Hippocampal formation (tissue), 2 donors: ENCODE data around the gene TBC1D10A.
"Not testable (repeated sequence)": the region's sequence is repeated elsewhere in the genome, so short reads cannot be mapped to it uniquely, and the experiment has no call there.

ENCODE experiments used
- DNase-seq, 2 donors: peaks; one replicate each; lab custom pipeline; 2025; lab: John Stamatoyannopoulos, UW

The TBC1D10A gene

DNA sequence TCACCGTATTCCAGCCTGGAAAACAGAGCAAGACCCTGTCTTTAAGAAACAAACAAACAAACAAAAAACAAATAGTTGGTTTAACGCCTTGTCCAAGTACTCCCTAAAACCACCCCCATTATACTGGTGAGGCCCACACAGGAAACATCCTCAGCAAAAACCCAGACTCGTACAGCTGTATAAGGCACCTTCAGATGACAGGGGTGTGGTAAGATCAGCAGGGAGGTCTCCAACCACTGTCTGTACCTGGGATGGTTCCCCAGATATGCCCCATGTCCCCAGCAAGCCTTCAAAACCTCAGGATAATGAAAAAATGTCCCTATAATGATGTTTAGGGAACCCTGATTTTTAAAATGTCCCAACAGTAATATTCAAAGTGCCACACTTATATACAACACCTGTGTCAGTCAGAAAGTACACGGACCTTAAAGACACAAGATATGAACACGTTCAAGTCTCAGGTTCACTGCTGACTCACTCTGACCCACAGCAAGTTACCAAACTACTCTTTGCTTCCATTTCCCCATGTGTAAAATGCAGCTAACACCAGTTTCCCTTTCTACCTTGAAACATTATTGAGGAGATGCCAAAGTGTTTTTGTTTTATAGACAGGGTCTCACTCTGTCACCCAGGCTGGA is 20.6 kb upstream of the TBC1D10A start:
- no peak for DNase-seq

DNA sequence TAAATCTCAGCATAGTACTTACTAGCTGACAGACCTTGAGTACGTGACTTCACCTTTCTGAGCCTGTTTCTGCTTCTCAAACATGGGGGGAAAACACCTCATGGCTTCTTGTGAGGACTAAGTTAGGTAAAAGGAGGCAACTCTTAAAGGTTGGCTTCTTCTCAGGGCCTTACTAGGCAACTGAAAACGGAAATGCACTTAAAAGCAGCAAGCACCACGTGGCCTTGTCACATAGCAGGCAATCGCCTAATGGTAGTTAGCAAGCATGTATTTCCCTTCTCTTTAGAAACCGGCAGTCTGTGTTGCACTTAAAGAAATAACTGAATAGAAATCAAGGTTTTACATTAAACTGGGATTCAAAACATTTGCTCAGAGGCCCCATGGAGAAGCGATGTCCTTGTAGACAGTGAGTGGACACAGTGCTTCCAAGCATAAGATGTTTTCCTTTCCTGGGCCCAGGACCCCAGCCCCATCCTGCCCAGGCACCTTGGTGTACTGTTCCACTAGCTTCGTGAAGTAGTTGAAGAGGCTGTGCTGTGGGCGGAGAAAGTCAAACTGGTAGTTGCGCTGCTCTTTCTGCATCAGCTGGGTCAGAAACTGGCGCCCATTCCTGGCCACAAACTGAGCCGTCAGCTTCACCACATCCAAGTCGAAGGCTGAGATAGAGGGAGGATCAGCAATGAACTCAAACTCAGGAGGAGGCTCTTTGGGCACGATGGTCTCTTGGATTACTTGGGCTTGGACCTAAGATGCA is 17.9 kb upstream of the TBC1D10A start:
- no peak for DNase-seq

DNA sequence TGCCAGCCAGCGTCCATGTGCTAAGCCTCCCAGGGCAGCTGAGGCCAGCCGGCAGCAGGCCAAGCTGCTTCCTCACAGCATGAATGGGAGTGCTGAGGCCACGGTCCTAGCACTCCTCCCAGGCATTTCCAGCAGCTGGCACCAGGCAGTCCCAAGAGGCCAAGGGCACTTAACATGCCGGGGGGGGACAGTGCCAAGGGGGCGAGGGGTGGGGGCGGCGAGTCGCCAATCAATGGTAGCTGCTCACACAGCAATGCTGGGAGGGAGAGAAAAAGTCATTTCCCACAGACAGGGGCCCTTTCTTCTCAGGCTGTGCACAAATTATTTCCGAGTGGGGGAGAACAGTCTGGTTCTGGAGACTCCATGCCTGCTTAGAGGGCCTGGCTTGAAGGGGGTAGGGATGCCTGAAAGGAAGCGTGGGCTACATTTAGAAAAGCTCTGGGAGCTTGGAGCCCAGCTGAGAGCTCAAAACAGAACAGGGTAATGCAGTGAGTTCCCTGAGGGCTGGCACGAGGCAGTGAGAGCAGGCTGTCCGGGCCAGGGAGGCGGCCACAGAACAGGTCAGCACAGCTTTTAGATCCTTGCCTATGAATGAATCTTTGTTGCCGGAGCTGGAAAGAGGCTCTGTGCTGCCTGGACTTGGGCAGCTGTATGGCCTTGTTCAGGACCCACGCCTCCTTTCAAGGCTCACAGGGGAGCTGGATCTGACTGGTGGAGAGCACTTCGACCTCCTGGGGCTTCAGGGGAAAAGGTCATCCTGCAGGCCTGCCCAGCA is 14.4 kb upstream of the TBC1D10A start:
- peak; percentile 80 to 89 for DNase-seq

DNA sequence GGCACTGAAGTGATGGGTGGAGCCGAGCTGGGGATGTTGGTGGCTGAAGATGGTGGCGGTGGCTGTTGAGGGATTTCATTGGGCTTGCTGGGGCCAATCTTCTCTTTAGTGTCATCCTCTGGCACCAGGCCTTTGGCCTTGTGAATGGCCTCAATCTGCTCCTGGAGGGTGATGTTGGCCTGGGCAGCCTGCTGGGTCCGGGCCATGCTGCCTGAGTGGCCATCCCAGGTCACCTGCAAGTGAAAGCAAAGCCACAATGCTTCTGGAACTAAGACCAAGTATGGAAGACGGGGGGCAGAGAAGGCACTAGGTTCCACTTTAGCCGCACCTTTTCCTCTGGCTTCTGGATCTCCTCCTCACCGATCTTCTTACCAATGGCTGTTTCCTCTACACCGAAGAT is 12.1 kb upstream of the TBC1D10A start:
- DNase-seq: no peak

DNA sequence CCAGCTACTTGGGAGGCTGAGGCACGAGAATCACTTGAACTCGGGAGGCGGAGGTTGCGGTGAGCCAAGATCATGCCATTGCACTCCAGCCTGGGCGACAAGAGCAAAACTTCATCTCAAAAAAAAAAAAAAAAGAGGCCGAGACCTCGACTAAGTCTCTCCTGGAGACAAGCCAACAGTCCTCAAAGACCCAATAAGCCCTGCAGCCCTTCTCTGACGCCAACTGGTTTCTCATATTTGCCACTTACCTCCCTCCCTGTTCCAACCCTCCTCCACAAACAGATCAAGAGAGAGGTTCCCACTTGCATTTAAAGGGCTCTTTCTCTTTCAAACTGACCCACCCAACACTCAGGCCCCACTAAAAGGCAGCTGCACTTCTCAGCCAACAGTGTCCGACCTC is 11.6 kb upstream of the TBC1D10A start:
- DNase-seq: not testable (repeated sequence)

DNA sequence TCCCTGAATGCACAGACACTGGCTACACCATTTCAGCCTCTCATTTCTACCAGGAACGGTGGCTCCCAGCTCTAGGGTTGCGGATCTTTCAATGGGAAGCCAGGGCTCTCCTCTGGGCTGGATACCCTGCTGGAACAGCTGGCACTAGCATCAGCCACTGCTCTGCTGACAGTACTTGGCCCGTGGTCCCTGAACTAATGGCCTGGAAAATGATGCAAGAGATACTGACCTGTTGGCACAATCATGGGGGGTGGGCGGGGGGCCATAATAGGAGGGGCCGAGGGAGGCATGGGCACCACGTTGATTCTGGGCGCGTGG is 10.7 kb upstream of the TBC1D10A start:
- DNase-seq: no peak

DNA sequence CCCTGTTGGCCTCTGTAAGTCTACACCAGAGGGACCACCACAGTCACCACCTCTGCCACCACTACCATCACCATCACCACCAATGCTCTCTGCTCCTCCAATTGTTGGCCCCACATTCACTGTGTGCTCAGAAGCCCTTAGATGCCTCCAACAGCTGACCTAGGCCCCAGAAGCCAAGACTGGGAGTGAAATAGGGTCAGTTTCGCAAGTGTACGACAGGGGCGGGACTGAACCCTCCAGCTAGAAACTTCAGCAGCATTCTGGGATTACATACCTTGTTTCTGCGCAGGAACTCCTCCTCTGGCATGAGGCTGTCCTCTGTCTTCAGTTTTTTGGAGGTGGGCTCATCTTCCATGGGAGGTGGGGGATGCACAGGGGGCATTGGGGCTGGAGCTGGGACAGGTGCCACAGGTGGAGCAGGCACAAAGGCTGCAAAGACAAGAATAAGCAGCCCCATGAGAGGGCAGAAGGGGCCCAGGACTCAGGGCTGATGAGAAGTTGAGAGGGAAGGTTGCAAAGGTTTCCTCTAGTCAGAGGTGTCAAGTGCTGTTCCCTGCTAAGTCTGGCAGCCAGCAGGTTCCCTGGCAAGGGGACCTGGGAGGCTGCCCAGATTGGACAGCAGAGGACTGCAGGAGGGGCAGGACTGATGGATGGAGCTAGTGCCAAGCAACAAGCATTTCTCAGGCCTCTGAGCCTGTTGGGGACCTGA is 10.2 kb upstream of the TBC1D10A start:
- DNase-seq: peak in 1 of 2 donors; percentile 25

DNA sequence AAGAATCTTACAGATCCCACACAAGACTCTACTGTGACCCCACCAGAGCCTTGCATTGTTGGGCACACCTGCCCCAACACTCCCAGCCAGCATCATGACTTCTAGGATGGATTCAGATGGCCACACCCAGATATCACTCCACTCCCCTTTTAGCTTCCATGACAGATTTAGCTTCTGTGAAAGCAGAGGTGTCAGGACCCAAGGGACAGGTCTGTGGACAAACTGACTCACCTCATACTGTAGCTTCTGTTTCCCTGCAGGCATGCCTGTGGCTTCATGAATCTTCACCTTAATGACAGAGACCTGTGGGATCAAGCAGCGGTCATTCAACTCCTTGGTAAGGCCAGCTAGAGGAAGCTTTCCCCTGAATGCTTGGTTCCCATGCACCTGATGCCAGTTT is 8.5 kb upstream of the TBC1D10A start:
- DNase-seq: no peak

DNA sequence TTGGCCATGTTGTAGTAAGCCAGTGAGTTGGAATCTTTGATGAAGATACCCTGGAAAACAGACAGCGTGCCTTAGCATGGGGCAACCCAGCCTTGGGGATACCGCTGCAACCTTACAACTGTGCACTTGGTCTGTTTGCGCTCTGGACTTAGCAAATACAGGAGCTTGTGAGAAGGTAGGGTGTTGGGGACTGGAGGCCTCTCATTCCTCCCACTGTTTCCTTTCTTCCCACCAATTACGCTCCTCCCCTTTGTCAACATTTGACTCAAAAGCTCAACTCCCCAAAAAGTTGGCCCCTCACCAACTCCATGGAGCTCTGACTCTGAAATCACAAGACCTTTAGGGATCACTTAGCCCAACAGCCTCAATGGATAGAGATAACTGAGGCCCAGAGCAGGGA is 7.9 kb upstream of the TBC1D10A start:
- no peak for DNase-seq

DNA sequence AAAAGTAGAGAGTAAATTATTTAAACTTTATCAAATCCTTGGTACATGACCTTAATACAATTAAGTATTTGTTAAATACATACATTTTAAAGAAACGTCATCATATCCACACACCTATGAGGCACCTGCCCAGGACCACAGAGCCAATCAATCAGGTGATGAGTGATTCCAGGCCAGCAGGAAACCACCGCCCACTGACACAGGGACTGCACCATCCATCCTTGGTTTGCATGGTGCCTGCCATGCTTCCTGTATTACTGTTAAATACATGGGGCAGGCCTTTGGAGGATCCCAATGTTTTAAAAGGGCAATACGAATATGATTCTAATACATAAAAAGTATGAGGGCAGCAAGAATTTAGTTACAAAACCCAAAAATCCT is 7.0 kb upstream of the TBC1D10A start:
- no peak for DNase-seq

DNA sequence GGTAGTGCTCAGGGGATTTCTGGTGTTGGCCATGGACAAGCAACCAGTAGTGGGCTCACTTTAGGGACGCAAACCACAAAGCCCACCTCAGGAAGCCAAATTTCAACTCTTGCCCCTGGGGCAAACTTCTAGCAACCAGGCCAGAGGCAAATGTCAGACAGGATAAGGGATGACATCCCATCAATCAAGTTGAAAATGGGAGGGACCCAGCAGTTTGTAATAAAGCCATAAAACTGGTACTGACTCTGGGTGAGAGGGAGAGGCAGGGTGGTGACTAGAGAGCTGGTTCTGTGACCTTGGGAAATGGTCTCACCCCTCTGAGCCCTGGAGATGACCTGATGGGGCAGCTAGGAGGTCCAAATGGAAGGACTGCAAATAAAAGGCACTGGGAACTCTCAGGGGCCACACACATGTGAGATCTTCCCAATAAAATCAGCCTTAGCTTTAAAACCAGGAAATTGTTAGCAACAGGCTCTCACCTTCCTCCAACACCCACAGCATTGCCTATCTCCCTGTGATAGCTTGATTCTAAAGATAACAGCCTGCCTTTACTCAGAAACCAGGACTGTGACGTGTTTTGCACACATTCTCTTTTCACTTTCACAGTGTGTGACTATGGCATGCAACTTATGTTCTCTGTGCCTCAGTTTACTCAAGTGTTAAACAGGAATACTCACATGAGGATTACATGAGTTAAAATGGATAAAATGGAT is 6.4 kb upstream of the TBC1D10A start:
- DNase-seq: no peak

DNA sequence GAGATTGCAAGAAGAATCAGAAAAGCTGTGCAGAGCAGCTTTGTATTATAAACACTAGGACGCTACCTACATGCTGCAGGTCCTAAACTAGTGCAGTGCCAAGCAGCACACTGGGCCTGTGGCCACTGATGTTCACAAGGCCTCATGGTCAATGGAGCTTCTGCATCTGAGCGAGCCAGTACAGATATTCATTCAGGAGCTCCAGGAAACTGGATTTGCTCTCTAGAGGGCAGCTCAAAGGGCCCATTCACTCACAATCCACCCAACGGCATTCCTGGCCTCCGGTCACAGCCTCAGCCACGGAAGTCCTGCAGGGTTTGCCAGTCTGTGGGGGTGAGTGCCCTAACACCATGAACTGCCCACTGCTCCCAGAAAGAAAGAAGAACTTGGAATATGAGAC is 5.8 kb upstream of the TBC1D10A start:
- DNase-seq: peak; percentile 35 to 36

DNA sequence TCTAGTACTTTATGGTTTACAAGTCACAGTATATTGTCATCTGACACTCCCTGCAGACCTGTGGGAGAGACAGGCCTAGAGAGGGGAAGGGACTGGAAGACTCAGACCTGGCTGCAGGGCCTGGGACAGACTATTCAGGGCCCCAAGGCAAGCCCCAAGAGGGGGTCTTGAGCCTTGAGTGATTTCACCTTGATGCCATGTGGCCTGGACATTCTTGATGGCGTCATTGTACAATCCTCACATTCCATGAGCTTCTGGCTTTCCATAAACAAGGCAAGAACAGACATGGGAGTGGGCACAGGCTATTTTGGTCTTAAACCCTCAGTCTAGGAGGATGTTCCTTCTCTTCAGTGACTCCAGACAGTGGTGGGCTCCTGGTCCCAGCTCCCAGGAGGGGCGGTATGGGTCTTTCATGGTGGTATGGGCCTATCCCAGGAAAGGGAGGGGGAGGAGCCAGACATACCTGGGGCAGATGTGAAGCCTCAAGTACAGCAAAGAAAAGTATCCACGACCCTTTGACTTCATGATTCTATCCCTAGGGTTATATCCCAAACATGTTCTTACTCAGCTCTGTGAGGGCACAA is 1.8 kb upstream of the TBC1D10A start:
- no peak for DNase-seq

DNA sequence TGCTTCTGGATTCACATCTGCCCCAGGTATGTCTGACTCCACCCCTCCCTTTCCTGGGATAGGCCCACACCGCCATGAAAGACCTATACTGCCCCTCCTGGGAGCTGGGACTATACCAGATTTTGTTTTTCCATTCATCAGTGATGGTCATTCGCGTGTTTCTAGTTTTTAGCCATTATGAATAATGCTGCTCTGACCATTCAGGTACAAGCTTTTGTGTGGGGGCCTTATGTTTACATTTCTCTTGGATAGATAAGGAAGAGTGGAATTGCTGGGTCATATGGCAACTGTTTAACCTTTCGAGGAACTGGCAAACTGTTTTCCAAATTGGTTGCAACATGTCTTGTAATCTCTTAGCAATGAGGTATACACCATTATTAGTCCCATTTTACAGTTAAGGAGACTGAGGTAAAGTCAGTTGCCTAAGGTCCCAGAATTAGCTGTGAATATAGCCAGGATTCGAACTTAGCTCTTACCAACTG is 1.2 kb upstream of the TBC1D10A start:
- DNase-seq: no peak

DNA sequence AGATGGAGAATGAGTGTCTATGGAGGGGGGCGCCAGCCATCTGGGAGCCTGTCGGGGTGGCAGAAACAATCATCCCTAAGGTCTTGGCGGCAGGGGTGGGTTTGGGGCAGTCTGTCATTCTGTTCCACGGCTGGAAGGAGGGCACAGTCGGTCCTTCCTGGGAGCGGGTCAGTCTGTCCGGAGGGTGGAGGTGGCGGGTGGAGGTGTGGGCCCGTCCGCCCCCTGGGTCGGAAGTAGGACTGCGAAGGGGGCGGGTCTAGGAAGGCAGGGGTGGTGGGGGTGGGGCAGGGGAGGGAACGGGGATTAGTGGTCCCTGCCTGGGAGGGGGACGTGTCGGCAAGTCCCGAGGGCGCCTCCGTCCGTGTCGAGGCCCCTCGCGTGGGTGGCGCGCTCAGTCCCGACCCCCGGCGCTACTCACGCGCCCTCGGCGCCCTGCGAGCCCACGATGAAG is 461 bp downstream of the TBC1D10A start:
- DNase-seq: no peak

DNA sequence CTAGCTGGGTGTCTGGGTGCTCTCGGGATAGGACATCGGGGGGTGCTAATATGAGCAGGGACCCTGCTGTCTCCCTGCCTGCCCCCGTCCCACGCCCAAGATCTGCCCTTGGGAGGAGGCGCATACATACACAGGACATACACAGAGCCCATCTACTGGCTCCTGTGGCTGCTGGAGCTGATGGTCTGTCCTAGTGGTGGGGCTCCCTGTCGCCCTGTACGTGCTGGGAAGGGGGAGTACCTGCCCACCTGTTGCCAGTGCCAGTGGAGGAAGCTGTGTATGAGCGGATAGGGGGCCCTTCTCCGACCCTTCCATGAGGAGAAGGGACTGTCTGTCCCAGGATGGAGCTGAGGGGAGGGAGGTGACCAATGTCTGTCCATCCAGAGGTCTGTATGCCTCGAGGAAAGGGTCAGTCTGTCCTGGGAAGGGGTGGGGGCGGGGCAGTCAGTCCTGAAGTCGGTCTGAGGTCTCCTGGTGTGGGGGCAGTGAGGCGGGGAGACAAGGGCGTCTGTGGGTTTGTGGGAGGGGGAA is 952 bp downstream of the TBC1D10A start:
- no peak for DNase-seq

DNA sequence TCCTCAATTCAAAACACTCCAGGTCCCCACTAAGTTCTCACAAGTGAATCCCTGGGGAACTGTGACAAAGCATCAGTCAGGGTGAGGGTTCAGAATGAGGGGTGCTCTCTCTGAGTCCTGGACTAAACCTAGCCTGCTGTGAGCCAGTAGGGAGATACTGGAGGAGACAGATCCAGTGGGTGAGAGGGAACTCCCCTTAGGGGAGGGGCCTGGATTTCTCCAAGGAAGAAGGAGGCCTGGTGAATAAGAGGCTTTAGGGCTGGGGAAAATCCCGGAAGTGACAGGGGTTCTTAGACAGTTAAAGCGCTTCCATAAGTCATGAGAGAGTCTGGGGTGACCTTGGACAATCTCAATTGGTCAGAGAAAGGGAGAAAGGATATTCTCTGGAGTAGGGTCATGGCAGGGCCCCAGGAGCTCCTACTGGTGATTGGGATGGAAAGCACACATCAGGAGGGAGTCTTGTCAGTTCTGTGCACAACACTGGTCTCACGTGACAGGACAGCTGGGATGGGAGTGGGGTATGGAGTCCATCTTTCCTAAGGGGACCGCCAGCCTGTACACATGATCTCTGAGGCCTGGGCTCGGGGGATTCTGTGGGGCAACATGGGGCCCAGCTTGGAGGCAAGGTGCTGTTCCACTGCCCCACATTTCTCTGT is 1.5 kb downstream of the TBC1D10A start:
- DNase-seq: no peak

DNA sequence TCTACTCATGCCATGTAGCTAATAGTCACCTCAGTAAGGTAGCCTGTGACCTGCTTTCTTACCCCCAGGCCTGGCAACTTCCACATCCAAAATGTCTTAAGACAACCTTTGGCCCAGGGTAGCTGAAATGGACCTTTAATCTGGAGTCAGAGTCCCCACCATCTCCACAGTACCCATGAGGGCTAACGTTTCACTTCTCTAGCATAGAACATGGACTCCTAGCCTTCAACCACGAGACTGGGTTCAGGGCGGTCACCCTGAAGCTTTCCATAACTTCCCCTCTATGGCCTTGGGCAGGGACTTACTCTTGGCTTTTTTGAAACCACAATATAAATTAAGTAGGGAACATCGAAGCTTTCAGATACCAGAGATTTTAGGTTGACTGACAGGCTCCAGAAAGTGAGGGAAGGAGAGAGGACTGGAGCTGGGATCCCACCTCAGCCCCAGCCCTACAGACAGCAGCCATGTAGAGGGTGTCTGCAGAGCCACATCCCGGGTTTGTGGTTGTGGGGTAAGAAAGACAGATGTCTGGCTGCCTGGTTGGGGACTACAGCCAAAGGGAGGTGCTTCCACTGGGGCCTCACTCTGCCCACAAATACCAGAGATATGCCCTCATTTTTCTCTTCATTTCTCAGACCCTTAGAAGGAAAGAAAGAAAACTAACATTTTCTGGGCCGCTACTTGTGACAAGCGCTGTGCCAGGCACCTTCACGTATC is 2.6 kb downstream of the TBC1D10A start:
- DNase-seq: no peak

DNA sequence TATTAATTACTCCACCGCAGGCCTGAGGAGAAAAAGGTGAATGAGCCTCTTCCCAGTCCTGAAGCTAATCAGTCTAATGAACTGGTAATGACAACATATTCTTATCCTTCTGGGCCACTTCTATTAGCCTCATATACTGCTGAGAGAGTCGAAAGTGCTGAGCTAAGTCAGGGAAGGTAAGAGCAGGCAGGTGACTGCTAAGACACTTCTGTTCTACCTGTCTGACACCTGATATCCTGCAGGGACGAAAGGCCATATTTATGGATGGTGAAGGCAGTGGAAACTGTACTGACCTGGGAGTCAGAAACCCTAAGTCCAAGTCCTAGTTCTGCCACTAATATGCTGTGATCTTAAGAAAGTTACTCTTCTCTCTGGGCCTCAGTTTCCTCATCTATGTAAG is 3.5 kb downstream of the TBC1D10A start:
- DNase-seq: no peak

DNA sequence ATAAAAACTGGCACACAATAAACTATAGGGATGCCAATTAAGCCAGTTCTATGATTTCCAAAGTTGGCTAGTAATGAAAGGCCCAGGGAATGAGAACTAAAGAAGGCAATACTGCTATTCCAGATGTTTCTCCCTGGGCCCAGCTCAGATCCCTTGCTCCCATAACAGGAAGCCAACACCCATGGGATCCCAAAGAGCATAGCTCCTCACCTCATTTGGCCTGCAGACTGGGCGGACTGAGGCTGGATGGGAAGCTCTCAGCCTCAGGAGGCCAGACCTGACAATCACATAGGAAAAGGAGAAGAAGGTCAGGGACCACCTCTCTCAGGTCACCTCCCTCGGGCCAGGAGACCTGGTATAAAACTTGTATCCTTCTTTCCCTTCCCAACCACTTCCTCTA is 5.3 kb downstream of the TBC1D10A start:
- DNase-seq: no peak
